ENCODE results near the gene FOXA2.

DNA sequence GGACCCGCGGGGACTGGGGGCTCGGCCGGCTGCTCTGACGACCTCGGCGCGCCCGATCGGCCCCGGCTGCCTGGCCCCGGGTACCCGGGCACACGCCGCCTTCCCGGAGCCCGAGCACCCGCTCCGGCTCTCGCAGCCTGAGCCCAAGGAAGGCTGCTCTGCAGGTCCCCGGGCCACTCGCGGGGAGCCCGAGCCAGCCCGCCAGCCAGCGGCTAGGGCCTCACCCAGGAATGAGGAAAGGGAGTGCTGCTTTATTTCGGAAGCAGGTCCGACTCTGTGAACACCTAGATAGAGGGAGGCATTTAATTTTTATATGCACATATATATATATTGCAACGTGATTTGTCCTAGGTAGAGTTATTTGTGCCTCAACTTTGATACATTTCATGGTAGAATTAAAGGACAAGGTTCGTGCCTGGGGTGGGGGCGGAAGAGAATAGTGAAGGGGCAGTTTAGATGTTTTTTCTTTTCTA, 15.5 kb downstream of the FOXA2 start:
- TF ChIP-seq GATA2 (IDR thresholded peaks at IDR 0.05; ENCODE audit: low read depth, low read length) (no peak), GATA3 (IDR thresholded peaks at IDR 0.05; ENCODE audit: low read depth, low read length) (no peak)

Measured in SH-SY5Y (cell line).